Transverse colon (tissue), 4 donors: ENCODE data around the gene PRICKLE2. TPM values are rescaled to one million over a fixed set of nuclear protein-coding genes. Genes with fewer than 3 reads are reported as not detected.

ENCODE experiments used
- DNase-seq: peaks from one replicate; pipeline ENCODE4 v3.0.0-alpha.2; 2019
- H3K27ac ChIP-seq, 4 donors: fragments of 200-600 bp; sonication (generic); 2 replicates each; pipeline ENCODE4 v1.5.1; 2016 to 2018; ENCODE audit warnings: inconsistent platforms in 4 of 4
- H3K27me3 ChIP-seq: fragments of 200-600 bp; sonication (generic); 2 replicates; pipeline ENCODE4 v1.5.1; 2017; ENCODE audit warnings: inconsistent platforms
- H3K36me3 ChIP-seq, 4 donors: fragments of 200-600 bp; sonication (generic); 2 replicates each; pipeline ENCODE4 v1.5.1; 2017 to 2019; ENCODE audit warnings: inconsistent platforms in 4 of 4
- H3K4me1 ChIP-seq, 4 donors: fragments of 200-600 bp; sonication (generic); 2 replicates each; pipeline ENCODE4 v1.5.1; 2017 to 2020; ENCODE audit warnings: inconsistent platforms in 4 of 4
- H3K4me3 ChIP-seq, 4 donors: fragments of 200-600 bp; sonication (generic); 1 replicate in 1 of 4; 2 replicates in 3 of 4; pipeline versions ENCODE4 v1.5.1 to v1.6.1; 2017 to 2019; ENCODE audit warnings: inconsistent platforms in 4 of 4
- H3K9me3 ChIP-seq, 2 donors: fragments of 200-600 bp; sonication (generic); 2 replicates each; pipeline ENCODE4 v1.5.1; 2017 to 2019; ENCODE audit warnings: inconsistent platforms in 2 of 2
- CTCF ChIP-seq, 5 experiments: fragments of 200-600 bp in 3 of 5; fragments of 450-650 bp in 2 of 5; sonication (generic) in 3 of 5; IDR thresholded peaks; 1 replicate in 2 of 5; 2 replicates in 3 of 5; pipeline ENCODE4 v1.5.1; 2016 to 2017; ENCODE audit warnings: antibody characterized with exemption in 5 of 5, inconsistent platforms in 3 of 5, mild to moderate bottlenecking in 2 of 5, moderate library complexity in 1 of 5
- EP300 ChIP-seq: sonication (generic); formaldehyde crosslinking; IDR thresholded peaks from one replicate; pipeline ENCODE4 v1.6.1; 2017; ENCODE audit warnings: antibody characterized with exemption, low read depth
- POLR2A ChIP-seq: fragments of 450-650 bp; IDR thresholded peaks from one replicate; pipeline ENCODE4 v1.6.1; 2016; ENCODE audit warnings: antibody characterized with exemption, mild to moderate bottlenecking, moderate library complexity
- POLR2AphosphoS5 ChIP-seq, 3 donors: sonication (generic); formaldehyde crosslinking; IDR thresholded peaks; one replicate each; pipeline ENCODE4 v1.6.1; 2016; ENCODE audit warnings: antibody characterized with exemption in 3 of 3
- WGBS, 2 donors: methylation state at CpG; one replicate each; pipeline ENCODE4 v1.1.5; 2018; ENCODE audit warnings: low coverage in 1 of 2; 5-methylcytosine and 5-hydroxymethylcytosine counted together
- in situ Hi-C, 4 donors: fragments of 200-750 bp; cut with MboI; loops; one replicate each; pipeline versions ENCODE4 v1.15.0 to v1.15.1; 2017; ENCODE audit warnings: low sequenced_read_pairs in 3 of 4, low pct_ligation_motif_present in 1 of 4, low pct_unique_long_range_greater_than_20kb in 1 of 4
- intact Hi-C: fragments of 100-400 bp; cut with DNase I; formaldehyde crosslinking; loops from one replicate; pipeline ENCODE4 v1.15.1; 2023; ENCODE audit warnings: low total_unique reads
- total RNA-seq, 4 donors: library from RNA; depleted of rRNA; stranded (reverse); fragments of >200 nt; gene quantifications; one replicate each; pipeline ENCODE4 v1.1.0, GENCODE V29; 2016

The PRICKLE2 gene
- total RNA-seq, 4 donors from 2014 or later: 8.5 to 38.4 (median 17.4) TPM

- 33 to 85% methylated on average over 1 to 3 of the region's 3 CpGs for WGBS, 2 donors
- in situ Hi-C loops: no loop called here
- Histone ChIP-seq H3K36me3 (no peaks in the 10 kb centered on the region), H3K27me3 (no peaks in the 10 kb centered on the region), H3K4me3 (no peak overlapping the region), H3K4me1 (peaks cover 6 to 71% (median 28%) of the 10 kb centered on the region in 4 donors), H3K27ac (peak overlapping the region; percentile 64 to 84 (median 80)), H3K9me3 (no peaks in the 10 kb centered on the region)
- no peak for DNase-seq
- TF ChIP-seq POLR2A (no peak), POLR2AphosphoS5 (IDR thresholded peaks at IDR 0.05) (no peak), EP300 (no peak), CTCF (IDR thresholded peaks at IDR 0.05) (no peak)
- intact Hi-C loops: loop anchor here (5.0 kb wide), 1 partner anchor 40 kb away; no protein-coding TSS in a partner anchor
Observed at GRCh38 chr3:64222501-64223111, 2.7 kb downstream of the PRICKLE2 start.

GRCh38 chr3:64221571-64222257 is 3.6 kb downstream of the PRICKLE2 start:
- in situ Hi-C loops (no loop called here), intact Hi-C loops (loop anchor here (5.0 kb wide), 1 partner anchor 41 kb away; no protein-coding TSS in a partner anchor)
- H3K36me3 ChIP-seq: no peaks in the 10 kb centered on the region
- H3K4me3 ChIP-seq: no peak overlapping the region
- 71 to 78% methylated on average over 5 to 6 of the region's 6 CpGs for WGBS, 2 donors
- no peak for DNase-seq
- no peaks in the 10 kb centered on the region for H3K27me3 ChIP-seq
- no peak for TF ChIP-seq EP300
- TF ChIP-seq POLR2A: no peak
- TF ChIP-seq POLR2AphosphoS5 (IDR thresholded peaks at IDR 0.05): no peak
- TF ChIP-seq CTCF (IDR thresholded peaks at IDR 0.05): no peak
- H3K9me3 ChIP-seq: no peaks in the 10 kb centered on the region
- H3K4me1 ChIP-seq: peaks cover 6 to 74% (median 29%) of the 10 kb centered on the region in 4 donors
- peak overlapping the region; percentile 64 to 84 (median 80) for H3K27ac ChIP-seq

- no peak for DNase-seq
- H3K36me3 ChIP-seq: no peaks in the 10 kb centered on the region
- peak overlapping the region; percentile 64 to 84 (median 80) for H3K27ac ChIP-seq
- H3K27me3 ChIP-seq: no peaks in the 10 kb centered on the region
- 43 to 53% methylated on average over 4 to 8 of the region's 8 CpGs for WGBS, 2 donors
- in situ Hi-C loops (no loop called here), intact Hi-C loops (loop anchor here (5.0 kb wide), 1 partner anchor 42 kb away; no protein-coding TSS in a partner anchor)
- TF ChIP-seq CTCF (IDR thresholded peaks at IDR 0.05) (no peak), POLR2AphosphoS5 (IDR thresholded peaks at IDR 0.05) (no peak)
- H3K4me1 ChIP-seq: peaks cover 11 to 72% (median 29%) of the 10 kb centered on the region in 4 donors
- H3K9me3 ChIP-seq: no peaks in the 10 kb centered on the region
- no peak overlapping the region for H3K4me3 ChIP-seq
Observed at GRCh38 chr3:64220161-64220914, 4.9 kb downstream of the PRICKLE2 start.

GRCh38 chr3:64218746-64219145 is 6.5 kb downstream of the PRICKLE2 start:
- Histone ChIP-seq H3K4me3 (no peak overlapping the region), H3K9me3 (no peaks in the 10 kb centered on the region), H3K27me3 (no peaks in the 10 kb centered on the region), H3K27ac (peak overlapping the region in 3 of 4 donors; percentile 64 to 84 (median 80)), H3K36me3 (no peaks in the 10 kb centered on the region), H3K4me1 (peaks cover 19 to 74% (median 26%) of the 10 kb centered on the region in 4 donors)
- DNase-seq: no peak
- in situ Hi-C loops (no loop called here), intact Hi-C loops (no loop called here)
- WGBS, 2 donors: 50 to 83% methylated on average over 1 to 4 of the region's 4 CpGs
- TF ChIP-seq CTCF (IDR thresholded peaks at IDR 0.05) (no peak), POLR2A (no peak), POLR2AphosphoS5 (IDR thresholded peaks at IDR 0.05) (no peak), EP300 (no peak)
